K562 (cell line): ENCODE results near the gene COQ8A.

ENCODE experiments used
- CTCF ChIP-seq, 3 experiments: IDR thresholded peaks in 2 of 3; conservative IDR thresholded peaks in 1 of 3; 2 replicates each; pipeline ENCODE4 v1.5.1; 2011 to 2012; ENCODE audit warnings: low read length in 3 of 3, mild to moderate bottlenecking in 3 of 3, control low read depth in 2 of 3, improper control_type of control experiment in 1 of 3, inconsistent platforms in 1 of 3, low read depth in 1 of 3, mixed read lengths in 1 of 3, moderate library complexity in 1 of 3; ENCODE audit not compliant: insufficient read depth in 2 of 3
- ERF ChIP-seq: fragments of 450-650 bp; formaldehyde crosslinking; IDR thresholded peaks from 2 replicates; pipeline ENCODE4 v1.4.0; 2020; ENCODE audit warnings: mild to moderate bottlenecking, mixed read lengths
- FOXA3 ChIP-seq, 2 experiments: fragments of 450-650 bp in 1 of 2; sonication (generic) in 1 of 2; formaldehyde crosslinking; IDR thresholded peaks in 1 of 2; conservative IDR thresholded peaks in 1 of 2; 2 replicates each; pipeline versions ENCODE4 v1.4.0 to v1.8.0; 2020 to 2022; ENCODE audit warnings: mild to moderate bottlenecking in 2 of 2, missing genetic modification reagents in 1 of 2
- KDM4B ChIP-seq, 2 experiments: fragments of 450-650 bp in 1 of 2; sonication (generic) in 1 of 2; IDR thresholded peaks; 2 replicates each; pipeline ENCODE4 v1.6.1; 2016 to 2017; ENCODE audit warnings: borderline replicate concordance in 2 of 2, antibody characterized with exemption in 1 of 2, low read depth in 1 of 2, mild to moderate bottlenecking in 1 of 2
- KLF1 ChIP-seq: fragments of 450-650 bp; IDR thresholded peaks from 2 replicates; pipeline ENCODE4 v1.6.1; 2016; ENCODE audit warnings: missing genetic modification characterization, missing compliant biosample characterization
- LEF1 ChIP-seq: fragments of 450-650 bp; IDR thresholded peaks from 2 replicates; pipeline ENCODE4 v1.6.1; 2016; ENCODE audit warnings: mild to moderate bottlenecking
- NFIC ChIP-seq: fragments of 450-650 bp; IDR thresholded peaks from 2 replicates; pipeline ENCODE4 v1.6.1; 2017; ENCODE audit warnings: mild to moderate bottlenecking, inconsistent platforms
- PCBP2 ChIP-seq: fragments of 200-400 bp; formaldehyde crosslinking; IDR thresholded peaks from 2 replicates; pipeline ENCODE4 v1.6.1; 2018; ENCODE audit warnings: low read length, low read depth, mild to moderate bottlenecking, moderate library complexity; ENCODE audit not compliant: poor library complexity, severe bottlenecking
- REST ChIP-seq, 2 experiments: fragments of 450-650 bp; formaldehyde crosslinking in 1 of 2; IDR thresholded peaks; 2 replicates each; pipeline versions ENCODE4 v1.4.0 to v1.6.1; 2014 to 2020; ENCODE audit warnings: mild to moderate bottlenecking in 2 of 2, borderline replicate concordance in 1 of 2, low read depth in 1 of 2
- SREBF1 ChIP-seq: fragments of 150-350 bp; IDR thresholded peaks from 2 replicates; pipeline ENCODE4 v1.6.1; 2014; ENCODE audit warnings: antibody characterized with exemption, low read depth, low read length, borderline replicate concordance
- TAF1 ChIP-seq: IDR thresholded peaks from 2 replicates; pipeline ENCODE4 v1.6.1; 2011; ENCODE audit warnings: mild to moderate bottlenecking, low read length, moderate library complexity; ENCODE audit not compliant: insufficient read depth, control insufficient read depth, severe bottlenecking; ENCODE audit errors: extremely low read depth
- ZNF274 ChIP-seq: IDR thresholded peaks from 2 replicates; pipeline ENCODE4 v1.6.1; 2011; ENCODE audit warnings: low read depth, mild to moderate bottlenecking, low read length, moderate library complexity, borderline replicate concordance
- TF ChIP-seq, protein P1 (sequence below), 2 experiments: fragments of 450-650 bp in 1 of 2; sonication (generic) in 1 of 2; formaldehyde crosslinking in 1 of 2; IDR thresholded peaks in 1 of 2; conservative IDR thresholded peaks in 1 of 2; 2 replicates each; pipeline versions ENCODE4 v1.6.1 to v1.8.1; 2016 to 2023; ENCODE audit warnings: mild to moderate bottlenecking in 2 of 2, moderate library complexity in 2 of 2, inconsistent platforms in 1 of 2, missing genetic modification reagents in 1 of 2
- TF ChIP-seq, protein P2 (sequence below): fragments of 450-650 bp; IDR thresholded peaks from 2 replicates; pipeline ENCODE4 v1.6.1; 2014; ENCODE audit warnings: low read depth, mild to moderate bottlenecking, moderate library complexity, borderline replicate concordance

GRCh38 chr1:226943927-226944326, 3.8 kb downstream of the COQ8A start:
- no peak for TF ChIP-seq TAF1
- no peak for TF ChIP-seq PCBP2
- TF ChIP-seq, protein P1, sequence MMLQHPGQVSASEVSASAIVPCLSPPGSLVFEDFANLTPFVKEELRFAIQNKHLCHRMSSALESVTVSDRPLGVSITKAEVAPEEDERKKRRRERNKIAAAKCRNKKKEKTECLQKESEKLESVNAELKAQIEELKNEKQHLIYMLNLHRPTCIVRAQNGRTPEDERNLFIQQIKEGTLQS (IDR thresholded peaks at IDR 0.05) = no peak
- TF ChIP-seq, protein P1 (CRISPR knock-in tag; conservative IDR thresholded peaks at IDR 0.05) = no peak
- TF ChIP-seq KLF1 (tag) = no peak
- no peak for TF ChIP-seq CTCF (IDR thresholded peaks at IDR 0.05 in 2 of 3, conservative IDR thresholded peaks at IDR 0.05 in 1 of 3; ENCODE audit: insufficient read depth in 2 of 3, low read depth in 1 of 3, low read length in 3 of 3)
- no peak for TF ChIP-seq LEF1
- TF ChIP-seq REST (IDR thresholded peaks at IDR 0.05; ENCODE audit: borderline replicate concordance) = no peak
- TF ChIP-seq REST (CRISPR knock-in tag; IDR thresholded peaks at IDR 0.05; ENCODE audit: low read depth) = no peak
- TF ChIP-seq ZNF274 = no peak
- TF ChIP-seq, protein P2, sequence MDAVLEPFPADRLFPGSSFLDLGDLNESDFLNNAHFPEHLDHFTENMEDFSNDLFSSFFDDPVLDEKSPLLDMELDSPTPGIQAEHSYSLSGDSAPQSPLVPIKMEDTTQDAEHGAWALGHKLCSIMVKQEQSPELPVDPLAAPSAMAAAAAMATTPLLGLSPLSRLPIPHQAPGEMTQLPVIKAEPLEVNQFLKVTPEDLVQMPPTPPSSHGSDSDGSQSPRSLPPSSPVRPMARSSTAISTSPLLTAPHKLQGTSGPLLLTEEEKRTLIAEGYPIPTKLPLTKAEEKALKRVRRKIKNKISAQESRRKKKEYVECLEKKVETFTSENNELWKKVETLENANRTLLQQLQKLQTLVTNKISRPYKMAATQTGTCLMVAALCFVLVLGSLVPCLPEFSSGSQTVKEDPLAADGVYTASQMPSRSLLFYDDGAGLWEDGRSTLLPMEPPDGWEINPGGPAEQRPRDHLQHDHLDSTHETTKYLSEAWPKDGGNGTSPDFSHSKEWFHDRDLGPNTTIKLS = no peak
- no peak for TF ChIP-seq ERF (CRISPR knock-in tag)
- no peak for TF ChIP-seq KDM4B (IDR thresholded peaks at IDR 0.05; ENCODE audit: borderline replicate concordance in 2 of 2, low read depth in 1 of 2)
- TF ChIP-seq NFIC = no peak
- no peak for TF ChIP-seq SREBF1
- TF ChIP-seq FOXA3 (CRISPR knock-in tag; conservative IDR thresholded peaks at IDR 0.05 in 1 of 2, IDR thresholded peaks at IDR 0.05 in 1 of 2) = no peak
